GM23338 (cell line): ENCODE data around the gene KRT83.

Source experiments
- CTCF ChIP-seq, 2 experiments: fragments of 200-600 bp in 1 of 2; sonication (generic) in 1 of 2; conservative IDR thresholded peaks; 2 replicates each; pipeline versions ENCODE4 v1.5.1 to v1.6.1; 2016 to 2017; ENCODE audit warnings: antibody characterized with exemption in 2 of 2, low read depth in 2 of 2, mild to moderate bottlenecking in 2 of 2, moderate library complexity in 1 of 2
- EZH2 ChIP-seq: fragments of 200-600 bp; sonication (generic); IDR thresholded peaks from one replicate; pipeline ENCODE4 v1.8.0; 2017; ENCODE audit warnings: antibody characterized with exemption, mild to moderate bottlenecking, low read depth; ENCODE audit not compliant: unreplicated experiment
- JUNB ChIP-seq: IDR thresholded peaks from one replicate; pipeline ENCODE4 v1.6.1; 2016; ENCODE audit warnings: antibody characterized with exemption; ENCODE audit not compliant: unreplicated experiment
- ZNF114 ChIP-seq: fragments of 250-450 bp; sonication (Bioruptor Pico); IDR thresholded peaks from 2 replicates; pipeline ENCODE4 v1.5.0; 2020; ENCODE audit warnings: mild to moderate bottlenecking, moderate library complexity

- no peak for TF ChIP-seq CTCF (conservative IDR thresholded peaks at IDR 0.05; ENCODE audit: low read depth in 2 of 2)
- no peak for TF ChIP-seq ZNF114 (CRISPR knock-in tag)
- TF ChIP-seq JUNB: no peak
- no peak for TF ChIP-seq EZH2
Measured at GRCh38 chr12:52270541-52271070, 50.6 kb downstream of the KRT83 start.
